Nephron (organoid): ENCODE data around the gene PTPN7.
A peak's percentile ranks its signal among the peaks of the same experiment; 100 is the strongest.

ENCODE experiments used
- H3K27ac Mint-ChIP-seq, 3 experiments: 2 replicates each; pipeline ENCODE4 v1.8.0; 2020; ENCODE audit warnings: mixed read lengths in 3 of 3, mild to moderate bottlenecking in 2 of 3, moderate library complexity in 1 of 3
- H3K27me3 Mint-ChIP-seq: 2 replicates; pipeline ENCODE4 v1.8.0; 2021; ENCODE audit warnings: low read depth, mild to moderate bottlenecking, moderate library complexity, mixed read lengths
- H3K36me3 Mint-ChIP-seq: 2 replicates; pipeline ENCODE4 v1.8.0; 2020; ENCODE audit warnings: low read depth, mixed read lengths
- H3K4me1 Mint-ChIP-seq: 2 replicates; pipeline ENCODE4 v1.8.0; 2020; ENCODE audit warnings: mixed read lengths
- H3K4me3 Mint-ChIP-seq, 3 experiments: 2 replicates each; pipeline ENCODE4 v1.8.0; 2020; ENCODE audit warnings: mild to moderate bottlenecking in 3 of 3, mixed read lengths in 3 of 3, moderate library complexity in 2 of 3
- H3K9me3 Mint-ChIP-seq: 2 replicates; pipeline ENCODE4 v1.8.0; 2020; ENCODE audit warnings: mixed read lengths
- TF ChIP-seq, protein P1 (sequence below), 3 experiments: fragments of 200-600 bp; sonication (generic); IDR thresholded peaks; one replicate each; pipeline ENCODE4 v1.5.0; 2021; ENCODE audit warnings: antibody characterized with exemption in 3 of 3; ENCODE audit not compliant: unreplicated experiment in 3 of 3

The PTPN7 gene

DNA sequence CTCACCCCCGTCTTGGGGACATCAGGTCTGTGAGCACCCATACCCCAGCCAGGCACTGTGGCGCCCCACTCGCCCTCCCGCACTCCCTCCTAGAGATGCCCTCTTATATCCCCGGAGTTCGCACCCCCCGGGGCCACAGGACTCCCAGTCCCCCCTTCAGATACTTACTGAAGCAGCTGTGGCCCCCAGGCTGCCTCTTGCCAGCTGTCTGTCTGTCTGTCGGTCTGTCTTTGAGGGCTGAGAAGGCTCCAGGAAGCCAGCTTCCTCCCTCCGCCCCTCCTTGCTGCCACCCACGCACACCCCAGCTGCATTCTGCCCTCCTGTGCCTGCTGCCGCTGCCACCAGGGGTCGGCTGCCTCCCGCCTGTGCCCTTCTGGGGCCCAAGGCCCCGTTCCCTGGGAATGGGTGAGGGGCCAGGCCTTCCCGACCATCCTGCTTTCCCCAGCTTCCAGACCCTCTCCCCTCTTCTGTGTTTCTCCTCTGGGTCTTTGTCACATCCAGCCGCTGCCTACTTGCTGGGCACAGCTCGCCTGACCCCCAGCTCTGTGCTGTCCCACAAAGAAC is at the start of gene PTPN7:
PTPN7 (minus strand) TSS at position 226 of the 564 bp plus-strand sequence. CDS start 1,200 bp downstream, outside the sequence.
- TF ChIP-seq, protein P1, sequence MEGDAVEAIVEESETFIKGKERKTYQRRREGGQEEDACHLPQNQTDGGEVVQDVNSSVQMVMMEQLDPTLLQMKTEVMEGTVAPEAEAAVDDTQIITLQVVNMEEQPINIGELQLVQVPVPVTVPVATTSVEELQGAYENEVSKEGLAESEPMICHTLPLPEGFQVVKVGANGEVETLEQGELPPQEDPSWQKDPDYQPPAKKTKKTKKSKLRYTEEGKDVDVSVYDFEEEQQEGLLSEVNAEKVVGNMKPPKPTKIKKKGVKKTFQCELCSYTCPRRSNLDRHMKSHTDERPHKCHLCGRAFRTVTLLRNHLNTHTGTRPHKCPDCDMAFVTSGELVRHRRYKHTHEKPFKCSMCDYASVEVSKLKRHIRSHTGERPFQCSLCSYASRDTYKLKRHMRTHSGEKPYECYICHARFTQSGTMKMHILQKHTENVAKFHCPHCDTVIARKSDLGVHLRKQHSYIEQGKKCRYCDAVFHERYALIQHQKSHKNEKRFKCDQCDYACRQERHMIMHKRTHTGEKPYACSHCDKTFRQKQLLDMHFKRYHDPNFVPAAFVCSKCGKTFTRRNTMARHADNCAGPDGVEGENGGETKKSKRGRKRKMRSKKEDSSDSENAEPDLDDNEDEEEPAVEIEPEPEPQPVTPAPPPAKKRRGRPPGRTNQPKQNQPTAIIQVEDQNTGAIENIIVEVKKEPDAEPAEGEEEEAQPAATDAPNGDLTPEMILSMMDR (IDR thresholded peaks at IDR 0.05; ENCODE audit: unreplicated experiment in 3 of 3): no peak
- peak within 1 kb of the TSS; percentile 57 to 75 (median 72) for H3K27ac Mint-ChIP-seq
- H3K4me1 Mint-ChIP-seq: peaks cover 46% of the 10 kb centered on the region
- peaks cover 5% of the 10 kb centered on the region for H3K27me3 Mint-ChIP-seq
- peak within 1 kb of the TSS in 2 of 3 experiments; percentile 4 to 28 for H3K4me3 Mint-ChIP-seq
- H3K36me3 Mint-ChIP-seq: no peaks in the 10 kb centered on the region
- H3K9me3 Mint-ChIP-seq: no peaks in the 10 kb centered on the region

DNA sequence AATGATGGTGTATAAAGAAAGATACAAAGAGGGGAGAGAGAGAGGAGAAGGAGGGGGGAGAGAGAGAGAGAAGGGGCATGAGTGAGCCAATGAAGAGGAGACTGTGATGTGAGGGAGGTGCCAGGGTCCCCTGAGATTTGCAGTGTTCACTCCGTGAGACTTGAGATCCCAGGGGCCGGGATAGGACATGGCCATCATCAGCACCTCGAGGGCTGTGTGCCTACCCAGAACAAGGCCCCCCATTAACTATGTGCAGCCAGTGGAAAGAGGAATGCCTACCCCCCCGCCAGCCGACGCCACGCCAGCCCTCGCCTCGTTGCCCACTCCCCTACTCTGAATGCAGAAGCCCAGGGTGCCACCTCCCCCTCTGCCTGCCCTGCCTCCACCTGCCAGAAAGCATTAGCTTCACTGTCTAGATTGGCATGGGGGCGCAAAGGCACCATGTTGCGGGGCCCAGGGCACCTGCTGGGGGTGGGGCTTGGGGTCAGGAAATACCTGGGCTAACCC is 48.0 kb upstream of the PTPN7 start:
- no peaks in the 10 kb centered on the region for H3K36me3 Mint-ChIP-seq
- peaks cover 13% of the 10 kb centered on the region for H3K4me1 Mint-ChIP-seq
- no peaks in the 10 kb centered on the region for H3K9me3 Mint-ChIP-seq
- H3K4me3 Mint-ChIP-seq: no peak overlapping the region
- H3K27me3 Mint-ChIP-seq: peaks cover 41% of the 10 kb centered on the region
- H3K27ac Mint-ChIP-seq: no peak overlapping the region
- TF ChIP-seq, protein P1 (IDR thresholded peaks at IDR 0.05; ENCODE audit: unreplicated experiment in 3 of 3): no peak

DNA sequence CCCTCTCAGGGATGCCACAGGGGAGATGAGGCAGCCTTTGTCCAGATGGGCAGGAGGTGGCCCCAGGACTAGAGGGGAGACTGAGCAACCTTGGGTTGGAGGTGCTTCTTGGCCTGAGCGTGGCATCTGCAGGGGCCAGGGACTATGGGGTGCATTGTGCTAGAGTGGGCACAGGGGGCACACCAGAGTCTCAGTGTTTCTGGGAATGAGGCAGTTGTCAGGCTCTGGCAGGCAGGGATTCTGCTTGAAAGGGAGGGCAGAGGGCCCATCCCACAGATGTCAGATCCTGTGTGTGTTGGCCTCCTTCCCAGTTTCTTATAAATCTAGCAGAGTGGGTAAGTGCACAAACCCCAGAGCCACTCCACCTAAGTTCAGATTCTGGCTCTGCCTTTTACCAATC is 46.9 kb upstream of the PTPN7 start:
- Mint-ChIP-seq H3K27me3 (peaks cover 30% of the 10 kb centered on the region), H3K4me3 (no peak overlapping the region), H3K27ac (no peak overlapping the region), H3K4me1 (peaks cover 8% of the 10 kb centered on the region), H3K9me3 (no peaks in the 10 kb centered on the region), H3K36me3 (no peaks in the 10 kb centered on the region)
- TF ChIP-seq, protein P1 (IDR thresholded peaks at IDR 0.05; ENCODE audit: unreplicated experiment in 3 of 3): peak; percentile 6 to 22 (median 14)

DNA sequence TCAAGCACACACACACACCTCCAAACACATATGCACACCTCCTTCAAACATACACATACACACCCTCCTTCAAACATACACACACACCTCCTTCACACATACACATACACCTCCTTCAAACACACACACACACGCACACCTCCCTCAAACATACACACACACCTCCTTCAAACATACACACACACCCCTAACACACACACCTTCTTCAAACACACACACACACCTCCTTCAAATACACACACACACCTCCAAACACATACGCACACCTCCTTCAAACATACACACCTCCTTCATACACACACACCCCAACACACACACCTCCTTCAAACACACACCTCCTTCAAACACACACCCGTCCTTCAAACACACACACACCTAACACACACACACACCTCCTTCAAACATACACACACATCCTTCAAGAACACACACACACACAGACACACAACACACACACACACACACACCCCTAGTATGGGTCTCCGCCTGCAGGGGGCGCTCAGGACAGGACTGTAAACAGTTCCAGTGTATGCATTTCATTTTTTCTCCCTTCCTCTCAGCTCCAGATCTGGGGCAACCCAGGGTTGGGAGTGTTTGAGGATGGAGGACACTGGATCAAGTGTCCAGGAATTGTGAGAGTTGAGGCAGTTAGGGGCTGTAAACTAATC is 45.3 kb upstream of the PTPN7 start:
- Mint-ChIP-seq H3K4me1 (peaks cover 8% of the 10 kb centered on the region), H3K4me3 (no peak overlapping the region), H3K27ac (no peak overlapping the region), H3K9me3 (no peaks in the 10 kb centered on the region), H3K27me3 (peaks cover 21% of the 10 kb centered on the region), H3K36me3 (no peaks in the 10 kb centered on the region)
- TF ChIP-seq, protein P1 (IDR thresholded peaks at IDR 0.05; ENCODE audit: unreplicated experiment in 3 of 3): no peak

DNA sequence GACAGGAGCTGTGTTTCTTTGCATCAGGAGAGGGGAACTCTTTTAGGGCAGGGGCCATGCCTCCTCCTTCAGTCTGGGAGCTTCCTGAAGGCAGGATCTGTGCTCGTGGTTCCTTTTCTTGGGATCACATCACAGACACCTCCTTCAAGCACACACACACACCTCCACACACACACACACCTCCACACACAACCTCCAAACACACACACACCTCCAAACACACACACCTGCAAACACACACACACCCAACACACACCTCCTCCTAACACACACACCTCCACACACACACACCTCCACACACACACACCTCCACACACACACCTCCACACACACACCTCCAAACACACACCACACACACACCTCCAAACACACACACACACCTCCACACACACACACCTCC is 43.7 kb upstream of the PTPN7 start:
- Mint-ChIP-seq H3K9me3 (no peaks in the 10 kb centered on the region), H3K27me3 (peaks cover 15% of the 10 kb centered on the region)

More for the DNA sequence above, 43.7 kb upstream of the PTPN7 start:
- Mint-ChIP-seq H3K27ac (no peak overlapping the region), H3K4me1 (peaks cover 8% of the 10 kb centered on the region), H3K4me3 (no peak overlapping the region), H3K36me3 (no peaks in the 10 kb centered on the region)
- TF ChIP-seq, protein P1 (IDR thresholded peaks at IDR 0.05; ENCODE audit: unreplicated experiment in 3 of 3): no peak
